DOHH2 (cell line): Measurements from ENCODE around the gene PRKAB1.

Source experiments
- CTCF ChIP-seq: fragments of 200-600 bp; sonication (generic); IDR thresholded peaks from one replicate; pipeline ENCODE4 v1.5.1; 2014; ENCODE audit warnings: antibody characterized with exemption, mild to moderate bottlenecking, low read depth, low read length; ENCODE audit not compliant: poor library complexity, severe bottlenecking
- EZH2phosphoT487 ChIP-seq: fragments of 200-600 bp; sonication (generic); IDR thresholded peaks from 2 replicates; pipeline ENCODE4 v1.6.1; 2017; ENCODE audit warnings: borderline replicate concordance, mild to moderate bottlenecking, antibody characterized with exemption, low read length, moderate library complexity, mixed read lengths

- no peak for TF ChIP-seq CTCF
- TF ChIP-seq EZH2phosphoT487: no peak
Observed at GRCh38 chr12:119666226-119666795, 1.6 kb upstream of the PRKAB1 start.
